ENCODE results near the gene SPTBN4.
A peak's percentile ranks its signal among the peaks of the same experiment; 100 is the strongest.

GRCh38 chr19:40529093-40529954, 62.5 kb downstream of the SPTBN4 start:
- peak in 1 of 3 donors; percentile 9 for TF ChIP-seq POLR2A (IDR thresholded peaks at IDR 0.05)
- peak; percentile 94 to 98 (median 97) for TF ChIP-seq CTCF (IDR thresholded peaks at IDR 0.05)

All from body of pancreas (tissue), 4 donors.